Measurements from ENCODE around the gene EPHA2. TPM values are rescaled to one million over a fixed set of nuclear protein-coding genes. Genes with fewer than 3 reads are reported as not detected.
A peak's percentile ranks its signal among the peaks of the same experiment; 100 is the strongest.

The EPHA2 gene
- total RNA-seq, 1 experiment from 2014 or later: 248 TPM

GRCh38 chr1:16076865-16077238 is 79.0 kb downstream of the EPHA2 start:
- Mint-ChIP-seq H3K4me1 (ENCODE audit: insufficient read depth, unreplicated experiment) (peaks cover 43% of the 10 kb centered on the region), H3K4me3 (ENCODE audit: unreplicated experiment) (no peak overlapping the region), H3K36me3 (ENCODE audit: insufficient read depth, unreplicated experiment) (no peaks in the 10 kb centered on the region), H3K9me3 (ENCODE audit: unreplicated experiment) (no peaks in the 10 kb centered on the region), H3K27me3 (ENCODE audit: insufficient read depth, unreplicated experiment) (no peaks in the 10 kb centered on the region), H3K27ac (ENCODE audit: low read depth, unreplicated experiment) (peak overlapping the region; percentile 76)
- BruUV-seq (replicated peaks): no TSS peak
- POLR2A ChIA-PET: interaction anchor here (0.6 to 8.8 kb wide), 7 partner anchors 67 to 167 kb away, joined by 3 to 112 read pairs (median 9); partner anchors contain the start of gene CPLANE2
- CTCF ChIA-PET: interaction anchor here (0.6 to 12.6 kb wide), 6 partner anchors 63 to 412 kb away, joined by 3 to 373 read pairs (median 76); partner anchors contain the start of genes EPHA2 and SZRD1
- DNase-seq (ENCODE audit: unreplicated experiment): peak; percentile 76
- intact Hi-C loops (cut with micrococcal nuclease): loop anchor here (1.0 to 5.0 kb wide), 3 partner anchors 45 to 420 kb away; no protein-coding TSS in a partner anchor
- TF ChIP-seq, protein P1, sequence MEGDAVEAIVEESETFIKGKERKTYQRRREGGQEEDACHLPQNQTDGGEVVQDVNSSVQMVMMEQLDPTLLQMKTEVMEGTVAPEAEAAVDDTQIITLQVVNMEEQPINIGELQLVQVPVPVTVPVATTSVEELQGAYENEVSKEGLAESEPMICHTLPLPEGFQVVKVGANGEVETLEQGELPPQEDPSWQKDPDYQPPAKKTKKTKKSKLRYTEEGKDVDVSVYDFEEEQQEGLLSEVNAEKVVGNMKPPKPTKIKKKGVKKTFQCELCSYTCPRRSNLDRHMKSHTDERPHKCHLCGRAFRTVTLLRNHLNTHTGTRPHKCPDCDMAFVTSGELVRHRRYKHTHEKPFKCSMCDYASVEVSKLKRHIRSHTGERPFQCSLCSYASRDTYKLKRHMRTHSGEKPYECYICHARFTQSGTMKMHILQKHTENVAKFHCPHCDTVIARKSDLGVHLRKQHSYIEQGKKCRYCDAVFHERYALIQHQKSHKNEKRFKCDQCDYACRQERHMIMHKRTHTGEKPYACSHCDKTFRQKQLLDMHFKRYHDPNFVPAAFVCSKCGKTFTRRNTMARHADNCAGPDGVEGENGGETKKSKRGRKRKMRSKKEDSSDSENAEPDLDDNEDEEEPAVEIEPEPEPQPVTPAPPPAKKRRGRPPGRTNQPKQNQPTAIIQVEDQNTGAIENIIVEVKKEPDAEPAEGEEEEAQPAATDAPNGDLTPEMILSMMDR (IDR thresholded peaks at IDR 0.05; ENCODE audit: unreplicated experiment): no peak

DNA sequence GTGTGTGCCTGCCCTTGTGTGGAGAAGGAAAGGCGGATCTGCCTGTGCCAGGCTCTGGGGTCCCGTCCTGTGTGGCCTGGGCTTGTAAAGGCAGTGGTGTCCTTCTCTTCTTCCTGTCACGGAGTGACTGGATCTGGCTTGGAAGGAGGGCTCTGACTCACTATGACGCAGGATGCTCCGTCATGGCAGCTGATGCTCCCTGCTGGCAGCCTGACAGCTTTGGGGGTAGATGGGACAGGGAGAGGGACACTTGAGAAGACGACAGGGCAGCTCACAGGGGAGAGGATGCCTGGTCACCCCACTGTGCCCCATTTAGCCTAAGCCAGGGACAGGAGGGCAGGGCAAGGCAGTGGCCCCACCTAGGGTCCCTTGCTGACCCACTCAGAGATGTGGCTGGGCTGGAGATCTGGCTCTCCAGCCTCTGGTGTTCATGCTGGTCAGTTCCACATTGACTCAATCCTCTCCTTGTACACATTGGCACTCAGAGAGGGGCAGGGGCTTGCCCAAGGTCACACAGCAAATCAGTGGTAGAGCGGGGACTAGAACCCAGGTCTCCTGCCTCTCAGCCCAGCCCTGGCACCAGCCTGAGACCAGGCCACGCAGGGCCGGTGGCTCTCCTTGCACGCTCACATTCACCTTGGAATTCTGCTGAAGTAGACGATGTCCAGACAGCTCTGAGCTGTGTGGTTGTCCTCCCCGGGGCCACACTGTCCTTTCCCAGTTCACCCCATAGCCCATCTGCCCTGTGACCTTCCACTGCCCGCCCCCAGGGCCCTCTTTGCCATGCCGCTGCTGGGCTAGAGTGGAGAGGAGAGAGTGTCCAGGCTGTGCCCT is 79.6 kb downstream of the EPHA2 start:
- intact Hi-C loops (cut with micrococcal nuclease): loop anchor here (1.0 to 5.0 kb wide), 3 partner anchors 46 to 421 kb away; no protein-coding TSS in a partner anchor
- no peaks in the 10 kb centered on the region for H3K9me3 Mint-ChIP-seq (ENCODE audit: unreplicated experiment)
- peak; percentile 91 for DNase-seq (ENCODE audit: unreplicated experiment)
- H3K27ac Mint-ChIP-seq (ENCODE audit: low read depth, unreplicated experiment): peak overlapping the region; percentile 76
- ChIA-PET POLR2A (interaction anchor here (0.6 to 8.8 kb wide), 10 partner anchors 19 to 397 kb away, joined by 4 to 112 read pairs (median 6); no protein-coding TSS in a partner anchor), CTCF (interaction anchor here (3.0 to 12.6 kb wide), 3 partner anchors 74 to 168 kb away, joined by 13 to 373 read pairs (median 156); partner anchors contain the start of gene EPHA2)
- TF ChIP-seq, protein P1 (IDR thresholded peaks at IDR 0.05; ENCODE audit: unreplicated experiment): no peak
- BruUV-seq (replicated peaks): no TSS peak
- no peaks in the 10 kb centered on the region for H3K36me3 Mint-ChIP-seq (ENCODE audit: insufficient read depth, unreplicated experiment)
- H3K27me3 Mint-ChIP-seq (ENCODE audit: insufficient read depth, unreplicated experiment): no peaks in the 10 kb centered on the region
- peak overlapping the region; percentile 13 for H3K4me3 Mint-ChIP-seq (ENCODE audit: unreplicated experiment)
- H3K4me1 Mint-ChIP-seq (ENCODE audit: insufficient read depth, unreplicated experiment): peaks cover 43% of the 10 kb centered on the region

- Mint-ChIP-seq H3K9me3 (ENCODE audit: unreplicated experiment) (no peaks in the 10 kb centered on the region), H3K4me3 (ENCODE audit: unreplicated experiment) (peak overlapping the region; percentile 13), H3K36me3 (ENCODE audit: insufficient read depth, unreplicated experiment) (no peaks in the 10 kb centered on the region), H3K27me3 (ENCODE audit: insufficient read depth, unreplicated experiment) (no peaks in the 10 kb centered on the region), H3K4me1 (ENCODE audit: insufficient read depth, unreplicated experiment) (peaks cover 43% of the 10 kb centered on the region), H3K27ac (ENCODE audit: low read depth, unreplicated experiment) (peak overlapping the region; percentile 76)
- CTCF ChIA-PET: interaction anchor here (0.5 to 12.6 kb wide), 5 partner anchors 112 to 306 kb away, joined by 3 to 373 read pairs (median 3); no protein-coding TSS in a partner anchor
- BruUV-seq (replicated peaks): TSS peak; percentile 94
- DNase-seq (ENCODE audit: unreplicated experiment): peak; percentile 86
- TF ChIP-seq, protein P1 (IDR thresholded peaks at IDR 0.05; ENCODE audit: unreplicated experiment): no peak
- intact Hi-C loops (cut with micrococcal nuclease): loop anchor here (1.0 to 5.0 kb wide), 3 partner anchors 47 to 422 kb away; no protein-coding TSS in a partner anchor
- POLR2A ChIA-PET: interaction anchor here (0.6 to 8.8 kb wide), 6 partner anchors 19 to 397 kb away, joined by 4 to 112 read pairs (median 4); no protein-coding TSS in a partner anchor
Measured at GRCh38 chr1:16075337-16076030, 80.4 kb downstream of the EPHA2 start.

Other genes starting within 250 kb of the EPHA2 start
- gene ZBTB17, start 180.0 kb downstream of the EPHA2 start, total RNA-seq (2022): 46.3 and 48.3 TPM in 2 replicates
- gene SRARP, start 151.8 kb downstream of the EPHA2 start, total RNA-seq (2022): not detected in 2 replicates
- gene HSPB7, start 138.0 kb downstream of the EPHA2 start, total RNA-seq (2022): not detected in 2 replicates
- not detected in 2 replicates for gene CLCNKA, start 134.0 kb downstream of the EPHA2 start, total RNA-seq (2022)
- not detected in 2 replicates for gene CLCNKB, start 112.3 kb downstream of the EPHA2 start, total RNA-seq (2022)
- 0.20 TPM in 1 of 2 replicates, not detected in the other for gene FAM131C, start 82.4 kb downstream of the EPHA2 start, total RNA-seq (2022)
- gene ARHGEF19, start 56.6 kb upstream of the EPHA2 start, total RNA-seq (2022): 1.7 and 1.9 TPM in 2 replicates
- gene CPLANE2, start 81.1 kb upstream of the EPHA2 start, total RNA-seq (2022): 8.3 and 13.2 TPM in 2 replicates
- gene FBXO42, start 196.4 kb upstream of the EPHA2 start, total RNA-seq (2022): 21.9 and 24.9 TPM in 2 replicates
- 108 and 114 TPM in 2 replicates for gene SZRD1, start 211.2 kb upstream of the EPHA2 start, total RNA-seq (2022)

Measured in MCF 10A (cell line).